ENCODE data around the gene ZMYM1.
"Not testable (repeated sequence)": the region's sequence is repeated elsewhere in the genome, so short reads cannot be mapped to it uniquely, and the experiment has no call there.

Gene ZMYM1

GRCh38 chr1:35080171-35080854 lies 1.1 kb downstream of the ZMYM1 start:
- no peak for DNase-seq

GRCh38 chr1:35085421-35085820 lies 6.2 kb downstream of the ZMYM1 start:
- no peak for DNase-seq

- DNase-seq = no peak
These were observed 18.0 kb downstream of the ZMYM1 start for GRCh38 chr1:35097224-35097623.

- DNase-seq = no peak
These were observed 31.9 kb downstream of the ZMYM1 start for GRCh38 chr1:35111106-35111505.

- DNase-seq = no peak
These were observed 33.5 kb downstream of the ZMYM1 start for GRCh38 chr1:35112668-35113067.

- no peak for DNase-seq
These were observed 36.5 kb downstream of the ZMYM1 start for GRCh38 chr1:35115459-35116383.

- DNase-seq = peak; percentile 24
These were observed 41.4 kb downstream of the ZMYM1 start for GRCh38 chr1:35120458-35121133.

- DNase-seq = no peak
These were observed 43.1 kb downstream of the ZMYM1 start for GRCh38 chr1:35122311-35122710.

- DNase-seq = no peak
These were observed 47.4 kb downstream of the ZMYM1 start for GRCh38 chr1:35126546-35126945.

GRCh38 chr1:35129080-35129479 lies 49.9 kb downstream of the ZMYM1 start:
- DNase-seq = no peak

GRCh38 chr1:35136780-35137179 lies 57.6 kb downstream of the ZMYM1 start:
- no peak for DNase-seq

- not testable (repeated sequence) for DNase-seq
These were observed 58.4 kb downstream of the ZMYM1 start for GRCh38 chr1:35137590-35137989.

- DNase-seq = not testable (repeated sequence)
These were observed 63.1 kb downstream of the ZMYM1 start for GRCh38 chr1:35142294-35142693.

- DNase-seq = not testable (repeated sequence)
These were observed 63.5 kb downstream of the ZMYM1 start for GRCh38 chr1:35142728-35143127.

GRCh38 chr1:35143737-35144508 lies 64.7 kb downstream of the ZMYM1 start:
- DNase-seq = no peak

- not testable (repeated sequence) for DNase-seq
These were observed 66.8 kb downstream of the ZMYM1 start for GRCh38 chr1:35145892-35146549.

- no peak for DNase-seq
These were observed 72.0 kb downstream of the ZMYM1 start for GRCh38 chr1:35151220-35151619.

GRCh38 chr1:35164893-35165292 lies 85.7 kb downstream of the ZMYM1 start:
- DNase-seq = no peak

All from suppressor macrophage treated with lipopolysaccharide for 4 hours (primary cell).